ENCODE data around the gene DECR2.

DECR2 gene

GRCh38 chr16:440627-441026 is 38.9 kb downstream of the DECR2 start:
- H3K4me3 ChIP-seq (ENCODE audit: low read depth, low read length): no peak overlapping the region
- no peak for TF ChIP-seq CTCF (IDR thresholded peaks at IDR 0.05; ENCODE audit: insufficient read depth, low read depth, low read length, missing control alignments)
- no peak for DNase-seq (ENCODE audit: low read depth)

GRCh38 chr16:441447-441846 is 39.8 kb downstream of the DECR2 start:
- no peak for TF ChIP-seq CTCF (IDR thresholded peaks at IDR 0.05; ENCODE audit: insufficient read depth, low read depth, low read length, missing control alignments)
- no peak for DNase-seq (ENCODE audit: low read depth)
- H3K4me3 ChIP-seq (ENCODE audit: low read depth, low read length): no peak overlapping the region

- peak overlapping the region; percentile 51 for H3K4me3 ChIP-seq (ENCODE audit: low read depth, low read length)
- TF ChIP-seq CTCF (IDR thresholded peaks at IDR 0.05; ENCODE audit: insufficient read depth, low read depth, low read length, missing control alignments): no peak
- DNase-seq (ENCODE audit: low read depth): peak; percentile 49
Observed at GRCh38 chr16:442976-443375, 41.3 kb downstream of the DECR2 start.

GRCh38 chr16:444027-444426 is 42.3 kb downstream of the DECR2 start:
- no peak for TF ChIP-seq CTCF (IDR thresholded peaks at IDR 0.05; ENCODE audit: insufficient read depth, low read depth, low read length, missing control alignments)
- no peak overlapping the region for H3K4me3 ChIP-seq (ENCODE audit: low read depth, low read length)
- DNase-seq (ENCODE audit: low read depth): no peak

GRCh38 chr16:445566-445965 is 43.9 kb downstream of the DECR2 start:
- no peak overlapping the region for H3K4me3 ChIP-seq (ENCODE audit: low read depth, low read length)
- DNase-seq (ENCODE audit: low read depth): no peak
- TF ChIP-seq CTCF (IDR thresholded peaks at IDR 0.05; ENCODE audit: insufficient read depth, low read depth, low read length, missing control alignments): no peak

GRCh38 chr16:450385-450784 is 48.7 kb downstream of the DECR2 start:
- no peak for TF ChIP-seq CTCF (IDR thresholded peaks at IDR 0.05; ENCODE audit: insufficient read depth, low read depth, low read length, missing control alignments)
- no peak overlapping the region for H3K4me3 ChIP-seq (ENCODE audit: low read depth, low read length)
- peak; percentile 77 for DNase-seq (ENCODE audit: low read depth)

GRCh38 chr16:450785-451512 is 49.3 kb downstream of the DECR2 start:
- no peak for TF ChIP-seq CTCF (IDR thresholded peaks at IDR 0.05; ENCODE audit: insufficient read depth, low read depth, low read length, missing control alignments)
- DNase-seq (ENCODE audit: low read depth): no peak
- no peak overlapping the region for H3K4me3 ChIP-seq (ENCODE audit: low read depth, low read length)
